ENCODE results near the gene MLLT10.

The MLLT10 gene

DNA sequence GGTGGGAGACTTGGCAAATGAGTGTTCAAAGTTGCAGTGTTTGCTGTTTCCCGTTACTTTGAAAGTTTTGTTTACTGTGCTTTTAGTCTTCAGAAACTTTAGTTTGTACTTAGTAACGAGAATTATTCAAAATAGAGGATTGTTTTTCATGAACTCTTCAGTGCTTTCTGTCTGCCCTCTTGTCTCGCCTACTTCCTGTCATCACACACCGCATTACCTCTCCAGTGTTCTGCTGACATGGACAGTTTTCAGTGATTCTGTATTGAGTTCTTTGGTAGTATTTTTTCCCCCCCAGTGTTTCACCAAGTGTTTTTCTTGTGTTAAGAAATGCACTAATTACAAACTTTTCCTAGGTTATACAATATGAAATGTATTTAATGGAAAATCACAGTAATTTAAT lies 207.0 kb downstream of the MLLT10 start:
- DNase-seq (ENCODE audit: low spot score) = no peak

DNA sequence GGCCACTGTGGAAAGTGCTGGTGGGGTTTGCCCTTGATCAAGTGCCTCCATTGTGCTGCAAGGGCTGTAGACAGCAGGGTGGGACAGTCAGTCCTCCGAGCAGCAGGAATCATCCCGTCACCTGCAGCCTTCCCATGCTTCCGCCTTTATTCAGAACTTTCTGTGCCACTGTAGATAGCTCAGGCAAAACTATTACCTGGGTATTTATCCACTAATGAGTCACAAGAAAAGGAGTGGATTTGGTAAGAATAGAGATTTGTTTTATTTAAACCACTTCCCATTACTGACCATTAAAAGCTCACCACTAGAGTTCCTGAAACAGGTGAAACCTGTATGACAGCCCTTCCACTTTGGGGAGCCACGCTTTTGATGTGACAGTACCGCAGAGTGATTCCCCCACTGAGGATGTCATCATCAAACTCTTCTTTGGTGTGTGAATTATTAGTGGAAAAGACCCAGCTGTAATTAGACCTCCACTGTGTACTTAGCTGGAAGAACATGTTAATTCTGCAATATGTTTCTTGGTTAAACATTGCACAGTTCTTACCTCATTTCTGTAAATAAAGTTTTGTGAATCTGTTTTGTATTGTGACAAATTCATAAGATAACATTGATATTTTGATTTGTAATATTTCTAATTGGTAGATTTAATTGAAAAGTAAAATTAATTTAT lies 208.8 kb downstream of the MLLT10 start:
- DNase-seq (ENCODE audit: low spot score) = no peak

DNA sequence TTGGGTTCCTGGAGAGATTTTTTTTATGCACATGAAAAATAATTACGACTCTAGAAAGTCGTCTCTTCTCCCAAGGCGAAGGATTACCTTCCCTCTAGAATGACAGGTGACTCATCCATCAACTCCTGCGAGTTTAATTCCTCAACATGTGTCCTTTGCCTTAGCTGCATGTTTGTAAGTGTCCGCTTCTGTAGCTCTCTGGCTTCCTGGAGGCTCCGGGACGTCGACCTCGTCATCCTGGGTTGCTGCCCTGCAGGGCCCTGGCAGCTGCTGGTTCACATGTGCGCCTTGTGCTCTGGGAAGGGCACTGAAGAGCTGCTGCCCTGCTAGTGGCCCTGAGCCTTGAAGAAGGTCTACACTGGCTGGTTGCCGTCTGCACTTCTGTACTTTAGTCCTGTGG lies 210.2 kb downstream of the MLLT10 start:
- no peak for DNase-seq (ENCODE audit: low spot score)

DNA sequence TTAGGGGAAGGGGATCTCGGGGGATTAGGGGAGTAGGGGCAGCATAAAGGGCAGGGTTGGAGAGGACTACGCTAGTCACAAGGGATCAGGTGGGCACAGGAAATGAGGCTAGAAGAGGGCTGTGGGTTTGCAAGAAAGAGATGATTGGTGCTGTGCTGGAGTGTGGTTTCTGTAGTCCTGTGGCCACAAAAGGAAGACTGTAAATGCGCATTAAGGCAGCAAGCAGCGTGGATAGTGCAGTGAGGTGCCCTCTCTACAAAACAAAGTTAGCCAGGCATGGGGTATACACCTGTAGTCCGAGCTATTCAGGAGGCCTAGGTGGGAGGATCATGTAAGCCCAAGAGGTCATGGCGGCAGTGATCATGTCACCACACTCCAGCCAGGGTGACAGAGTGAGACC lies 212.1 kb downstream of the MLLT10 start:
- no peak for DNase-seq (ENCODE audit: low spot score)

DNA sequence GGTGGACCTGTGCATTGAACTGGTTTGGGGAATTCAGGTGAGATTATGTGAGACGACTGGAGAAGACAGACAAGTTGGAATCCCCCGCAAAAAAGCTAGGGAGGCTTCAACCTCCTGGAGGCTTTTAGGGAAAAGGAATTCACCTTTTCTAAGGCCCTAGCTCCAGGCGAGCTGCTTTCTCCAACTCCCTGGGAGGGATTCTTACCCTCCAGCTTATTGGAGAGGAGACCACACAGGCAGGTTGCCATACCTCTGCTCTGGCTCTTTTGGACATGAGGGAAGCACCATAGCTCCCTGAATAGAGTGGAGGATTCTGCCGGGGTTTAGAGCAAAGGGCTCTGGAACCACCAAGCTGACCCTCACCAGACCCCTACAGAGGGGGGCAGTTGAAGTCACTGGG lies 213.8 kb downstream of the MLLT10 start:
- no peak for DNase-seq (ENCODE audit: low spot score)

DNA sequence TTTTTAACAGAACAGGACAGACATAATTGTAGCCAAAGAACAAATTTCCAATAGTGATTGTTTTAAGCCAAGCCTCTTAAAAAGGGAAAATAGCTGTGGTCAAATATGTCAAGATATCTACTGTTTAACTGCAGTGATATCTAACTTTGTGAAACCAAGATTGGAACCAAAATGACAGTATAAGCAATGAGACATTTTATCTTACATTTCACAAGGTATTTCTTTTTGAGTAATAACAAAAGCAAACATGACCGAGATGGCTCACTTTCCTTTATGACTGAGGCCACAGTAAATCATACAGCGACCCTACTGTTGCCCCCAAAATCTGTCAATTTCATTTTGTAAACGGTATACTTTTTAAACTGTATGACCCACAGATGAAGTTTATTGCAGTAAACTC lies 215.8 kb downstream of the MLLT10 start:
- no peak for DNase-seq (ENCODE audit: low spot score)

DNA sequence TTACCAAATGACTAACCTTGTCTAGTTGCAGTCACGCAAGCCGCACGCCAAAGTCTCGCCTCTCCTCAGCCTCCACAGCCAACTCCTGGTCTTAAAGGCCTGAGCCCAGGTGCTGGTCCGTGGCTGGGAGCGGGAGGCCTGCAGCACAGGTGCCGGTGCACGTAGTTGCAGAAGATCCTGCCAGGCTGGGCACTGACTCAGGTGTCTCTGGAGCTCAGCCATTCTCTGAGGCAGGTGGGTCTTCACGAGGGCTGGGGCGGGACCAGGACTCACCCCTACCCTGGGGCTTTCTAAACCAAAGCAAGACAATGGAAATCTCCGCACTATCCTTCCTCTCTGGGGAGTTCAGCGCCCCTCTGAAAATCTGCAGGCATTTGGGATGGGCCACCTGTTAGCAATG lies 216.4 kb downstream of the MLLT10 start:
- DNase-seq (ENCODE audit: low spot score) = no peak

DNA sequence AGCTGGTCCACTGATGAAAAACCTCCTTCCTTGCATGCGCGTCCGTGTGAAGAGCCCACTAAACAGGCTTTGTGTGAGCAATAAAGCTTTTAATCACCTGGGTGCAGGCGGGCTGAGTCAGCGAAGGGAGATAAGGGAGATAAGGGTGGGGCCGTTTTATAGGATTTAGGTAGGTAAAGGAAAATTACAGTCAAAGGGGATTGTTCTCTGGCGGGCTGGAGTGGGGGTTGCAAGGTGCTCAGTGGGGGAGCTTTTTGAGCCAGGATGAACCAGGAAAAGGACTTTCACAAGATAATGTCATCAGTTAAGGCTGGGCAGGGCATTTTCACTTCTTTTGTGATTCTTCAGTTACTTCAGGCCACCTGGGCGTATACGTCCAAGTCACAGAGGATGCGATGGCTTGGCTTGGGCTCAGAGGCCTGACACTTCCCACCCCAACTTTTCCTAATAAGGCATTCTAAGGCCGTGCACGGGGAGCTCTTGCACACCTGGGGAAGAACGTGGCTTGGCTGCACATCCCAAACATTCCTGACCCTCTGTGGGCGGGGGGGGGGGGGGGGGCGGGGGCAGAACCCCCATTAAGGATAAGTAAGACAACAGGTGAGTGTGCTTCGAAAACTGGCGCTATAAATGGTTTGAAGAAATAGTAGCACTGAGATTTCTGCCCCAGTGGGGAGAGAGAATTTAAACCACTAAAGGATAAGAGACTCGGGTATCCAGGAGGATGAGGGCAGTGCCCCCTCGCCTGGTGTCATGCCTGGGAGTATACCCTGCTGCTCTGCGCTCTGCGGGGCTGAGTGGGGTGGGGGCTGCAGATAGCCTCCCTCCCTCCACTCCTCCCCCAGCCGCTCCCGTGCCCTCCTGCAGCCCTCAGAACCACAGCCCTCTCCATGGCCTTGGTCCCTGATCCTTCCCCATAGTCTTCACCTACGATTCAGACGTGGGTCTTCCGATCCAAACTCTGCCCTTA lies 217.6 kb downstream of the MLLT10 start:
- DNase-seq (ENCODE audit: low spot score) = no peak

DNA sequence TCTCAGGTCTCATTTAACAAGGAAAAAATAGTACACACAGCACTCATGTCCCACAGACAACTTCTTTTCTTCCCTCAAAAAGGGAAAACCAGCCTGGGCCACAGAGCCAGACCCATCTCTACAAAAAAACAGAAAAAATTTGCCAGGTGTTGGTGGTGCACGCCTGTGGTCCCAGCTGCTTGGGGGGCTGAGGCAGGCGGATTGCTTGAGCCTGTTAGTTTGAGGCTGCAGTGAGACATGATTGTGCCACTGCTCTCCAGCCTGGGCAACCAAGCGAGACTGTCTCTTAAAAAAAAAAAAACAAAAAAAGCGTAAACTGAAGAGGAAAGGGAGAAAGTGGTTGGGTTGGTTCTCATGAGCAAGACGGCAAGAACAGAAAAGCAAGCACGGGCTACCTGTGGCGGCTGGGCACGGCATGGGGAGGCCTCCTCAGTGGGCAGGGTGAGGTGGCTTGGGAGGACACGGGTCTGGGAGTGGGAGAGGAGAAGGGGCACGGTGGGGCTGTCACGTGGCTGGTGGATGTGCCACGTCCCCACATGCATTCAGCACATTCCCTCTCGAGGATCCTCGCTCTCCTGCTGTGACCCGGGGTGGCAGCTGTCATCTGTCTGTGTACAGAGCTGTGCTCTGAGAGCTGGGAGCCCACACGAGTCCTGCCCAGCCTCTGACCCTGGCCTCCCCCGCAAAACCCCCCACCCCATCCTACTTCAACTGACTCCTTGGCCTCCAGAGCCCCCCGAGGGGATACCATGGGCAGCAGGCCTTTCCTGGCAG lies 219.7 kb downstream of the MLLT10 start:
- no peak for DNase-seq (ENCODE audit: low spot score)

DNA sequence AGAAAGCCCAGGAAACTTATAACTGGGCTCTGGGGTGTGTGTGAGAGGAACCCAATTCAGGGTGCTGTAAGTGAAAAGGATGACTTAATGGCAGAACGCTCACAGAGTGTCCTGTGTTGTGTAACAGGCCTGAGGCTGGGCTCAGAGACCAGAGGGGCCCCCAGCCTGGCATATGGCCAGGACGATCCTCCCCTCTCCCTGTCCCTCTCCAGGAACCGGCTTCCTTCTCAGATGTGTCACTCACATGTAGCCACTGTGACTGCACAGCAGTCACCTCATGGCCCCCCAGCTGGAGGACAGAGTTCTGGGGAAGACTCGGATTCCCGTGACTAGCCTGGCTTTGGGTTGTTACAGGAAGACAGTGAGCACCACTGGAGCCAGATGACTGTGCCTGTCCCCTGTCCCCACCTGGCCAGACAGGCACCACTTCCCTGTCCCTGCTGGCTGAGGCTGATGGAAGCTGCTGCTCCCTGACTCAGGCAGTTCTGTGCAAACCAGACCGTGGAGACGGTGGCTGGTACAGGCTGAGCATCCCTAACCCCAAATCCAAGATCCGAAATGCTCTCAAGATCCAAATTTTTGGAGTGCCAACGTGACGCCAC lies 220.5 kb downstream of the MLLT10 start:
- DNase-seq (ENCODE audit: low spot score) = no peak

DNA sequence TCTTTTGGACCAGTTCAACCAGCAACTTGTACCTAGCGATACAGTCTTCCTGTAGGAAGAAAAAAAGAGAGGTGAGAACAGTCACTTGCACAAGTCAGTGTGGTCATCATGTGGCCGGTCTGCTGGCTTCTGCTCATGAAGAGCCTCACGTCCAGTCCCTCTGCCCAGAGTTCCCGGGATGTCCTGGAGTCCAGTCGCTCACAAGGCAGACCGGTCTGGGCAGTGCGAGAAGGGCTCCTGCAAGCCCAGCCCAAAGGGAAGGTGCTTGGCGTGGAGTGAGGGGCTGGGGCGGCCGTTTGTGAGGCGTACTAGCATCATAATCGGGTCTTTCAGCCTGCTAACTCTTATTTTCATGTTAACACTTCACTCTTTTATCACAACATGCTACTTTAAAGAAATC lies 222.7 kb downstream of the MLLT10 start:
- DNase-seq (ENCODE audit: low spot score) = no peak

DNA sequence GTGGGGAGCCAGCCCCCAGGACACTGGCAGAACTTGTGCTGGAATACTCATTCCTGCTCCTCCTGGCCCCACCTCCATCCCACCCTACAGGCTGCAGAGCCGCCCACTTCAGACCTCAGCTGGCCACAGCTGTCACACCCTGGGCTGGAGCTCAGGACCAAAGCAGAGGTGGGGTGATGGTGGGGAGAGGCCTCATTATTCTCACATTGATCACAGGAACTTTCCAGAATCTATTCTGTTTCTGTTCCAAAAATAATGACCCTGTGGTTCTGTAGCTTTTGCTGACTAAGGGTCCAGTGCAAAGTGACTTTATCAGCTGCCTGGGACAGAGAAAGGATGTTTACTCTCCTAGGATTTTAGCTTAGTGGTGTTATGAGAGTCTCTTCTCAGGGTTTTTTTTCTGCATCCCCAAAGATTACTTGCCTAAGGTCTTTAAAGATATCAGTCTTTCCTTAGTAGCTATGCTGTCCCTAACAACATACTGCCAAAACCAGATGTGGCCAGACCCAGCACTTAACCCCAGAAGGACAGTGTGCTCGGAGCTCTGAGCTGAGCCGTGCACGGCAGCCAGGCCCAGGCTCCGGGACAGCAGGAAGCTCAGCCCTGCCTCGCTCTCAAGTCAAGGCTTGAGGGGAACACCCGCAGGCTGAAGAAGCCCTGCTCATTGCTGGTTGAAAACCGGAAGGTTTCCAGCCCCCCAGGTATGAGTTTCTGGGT lies 223.3 kb downstream of the MLLT10 start:
- no peak for DNase-seq (ENCODE audit: low spot score)

DNA sequence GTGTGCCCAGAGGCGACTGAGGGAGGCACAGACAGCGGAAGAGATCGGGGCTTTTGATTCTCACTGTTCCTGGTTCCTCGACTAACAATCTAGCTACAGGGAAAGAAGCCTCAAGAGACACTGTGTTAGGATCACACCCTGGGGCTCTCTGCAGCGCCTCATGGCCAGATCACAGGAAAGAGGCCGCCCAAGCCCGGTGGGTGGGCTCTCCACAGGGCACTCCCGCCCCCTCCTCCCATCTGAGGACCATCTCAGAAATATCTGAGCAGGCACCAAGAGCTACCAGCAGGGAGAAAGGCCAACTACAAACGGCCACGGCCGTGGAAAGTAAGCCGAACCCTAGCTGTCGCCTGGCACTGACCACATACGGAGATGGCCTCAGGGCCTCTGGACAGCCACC lies 224.2 kb downstream of the MLLT10 start:
- DNase-seq (ENCODE audit: low spot score) = no peak

DNA sequence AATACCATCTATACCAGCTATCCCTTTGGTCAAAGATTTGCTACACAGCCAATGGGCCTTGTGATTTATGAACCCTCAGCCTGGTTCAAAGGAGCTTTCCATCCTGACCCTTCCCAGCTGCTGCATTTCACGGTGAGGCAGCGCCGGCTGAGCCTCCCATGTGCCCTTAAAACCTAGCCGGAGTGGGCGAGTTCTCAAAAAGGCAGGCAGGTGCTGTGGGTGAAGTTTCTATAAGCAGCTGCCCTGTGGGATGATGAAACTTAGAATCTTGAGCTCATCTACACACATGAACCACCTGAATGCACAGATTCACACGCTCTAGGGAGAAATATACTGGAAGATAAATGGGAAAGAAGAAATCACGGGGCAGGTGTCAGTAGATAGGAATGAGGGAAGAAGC lies 224.7 kb downstream of the MLLT10 start:
- no peak for DNase-seq (ENCODE audit: low spot score)

DNA sequence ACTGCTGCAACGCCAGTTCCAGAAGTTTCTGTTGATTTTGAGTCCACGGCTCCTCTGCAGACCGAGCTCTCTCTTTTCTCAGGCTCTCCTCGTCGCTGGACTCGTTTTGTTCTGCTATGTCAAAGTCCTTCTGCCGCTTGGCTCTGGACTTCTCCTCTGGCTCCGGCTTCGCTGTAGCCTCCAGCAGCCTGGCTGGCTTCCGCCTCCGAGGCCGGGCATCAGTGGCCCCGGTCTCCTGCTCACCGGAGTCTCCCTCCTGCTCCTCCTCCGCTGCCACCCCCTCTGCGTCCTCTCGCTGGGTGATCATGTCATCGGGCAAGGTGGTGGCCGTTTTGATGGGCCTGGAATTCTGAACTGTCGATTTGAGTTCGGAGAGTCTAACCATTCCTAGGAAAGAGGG lies 225.2 kb downstream of the MLLT10 start:
- DNase-seq (ENCODE audit: low spot score) = no peak

DNA sequence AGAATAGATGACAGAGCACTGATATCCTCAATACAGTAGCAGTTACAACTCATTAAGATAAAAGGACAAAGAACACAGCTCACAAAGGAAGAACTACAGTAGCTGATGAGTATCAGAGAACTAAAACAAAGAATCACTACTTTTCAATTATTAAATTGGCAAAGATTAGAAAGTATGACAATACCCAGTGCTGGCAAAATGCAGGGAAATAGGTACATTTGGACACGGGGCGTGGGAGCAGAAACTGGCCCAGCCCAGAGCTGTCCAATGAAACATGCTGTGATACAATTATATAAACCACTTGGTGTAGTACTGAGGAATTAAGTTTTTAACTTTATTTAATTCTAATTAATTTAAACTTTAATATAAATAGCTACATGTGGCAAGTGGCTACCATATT lies 226.3 kb downstream of the MLLT10 start:
- DNase-seq (ENCODE audit: low spot score) = no peak

DNA sequence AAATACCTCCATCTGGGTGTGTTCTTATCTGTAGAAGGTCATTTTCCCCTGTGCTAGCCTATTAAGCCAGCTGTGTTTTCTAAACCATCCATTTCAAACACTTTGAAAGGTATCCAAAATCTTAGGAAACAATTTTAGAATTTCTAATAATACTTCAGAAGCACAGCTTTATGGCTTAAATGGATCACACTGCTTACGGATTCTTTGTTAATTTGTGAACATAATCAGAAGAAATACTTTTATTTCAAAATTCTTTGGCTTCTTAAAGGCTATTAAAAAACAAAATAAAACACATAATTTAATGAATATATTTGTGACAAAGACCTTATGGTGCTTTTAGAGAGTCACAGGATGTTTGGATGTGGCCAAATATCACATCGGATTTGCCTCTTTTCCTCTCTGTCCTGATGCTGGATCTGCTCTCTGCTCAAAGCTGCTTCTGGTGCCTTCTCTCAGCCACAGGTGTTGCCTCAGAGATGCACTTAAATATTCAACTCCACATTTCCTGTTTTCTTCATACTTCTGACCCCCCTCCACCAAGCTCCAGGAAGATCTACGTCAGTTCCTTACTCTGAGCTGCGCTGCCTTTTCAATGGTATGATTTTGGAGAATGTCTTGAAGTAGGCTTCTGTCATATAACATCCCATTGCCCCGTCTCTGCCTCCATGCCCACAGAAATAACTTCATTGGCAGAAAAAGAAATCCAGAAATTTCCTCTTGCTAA lies 230.6 kb downstream of the MLLT10 start:
- no peak for DNase-seq (ENCODE audit: low spot score)

DNA sequence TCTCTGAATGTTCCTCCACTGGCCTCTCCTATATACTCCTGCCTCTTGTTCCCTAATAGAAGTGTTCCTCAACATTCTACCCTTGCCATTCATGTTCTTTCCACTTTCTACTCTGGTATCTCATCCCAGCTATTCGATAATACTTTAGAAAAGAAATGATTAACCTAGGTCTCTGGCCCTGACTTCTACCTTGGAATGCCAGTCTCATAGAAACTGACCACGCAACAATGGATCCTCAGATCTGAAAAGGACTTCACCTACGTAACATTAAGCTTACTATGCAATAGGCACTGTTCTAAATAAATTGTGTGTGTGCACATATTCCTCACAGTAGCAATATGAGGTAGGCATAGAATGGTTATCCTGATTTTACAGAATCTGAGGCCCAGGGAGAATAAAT lies 235.0 kb downstream of the MLLT10 start:
- no peak for DNase-seq (ENCODE audit: low spot score)

DNA sequence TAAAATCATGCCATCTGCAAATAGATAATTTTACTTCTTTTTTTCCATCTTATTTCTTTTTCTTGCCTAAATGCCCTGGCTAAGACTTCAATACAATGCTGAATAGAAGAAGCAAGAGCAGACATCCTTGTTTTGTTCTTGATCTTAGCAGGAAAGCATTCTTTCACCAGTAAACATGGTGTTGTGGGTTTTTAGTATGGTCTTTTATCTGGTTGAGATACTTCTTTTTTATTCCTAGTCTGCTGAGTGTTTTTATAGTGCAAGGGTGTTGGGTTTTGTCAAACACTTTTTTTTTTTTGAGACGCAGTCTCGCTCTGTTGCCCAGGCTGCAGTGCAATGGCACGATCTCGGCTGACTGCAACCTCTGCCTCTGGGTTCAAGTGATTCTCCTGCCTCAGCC lies 237.2 kb downstream of the MLLT10 start:
- no peak for DNase-seq (ENCODE audit: low spot score)

DNA sequence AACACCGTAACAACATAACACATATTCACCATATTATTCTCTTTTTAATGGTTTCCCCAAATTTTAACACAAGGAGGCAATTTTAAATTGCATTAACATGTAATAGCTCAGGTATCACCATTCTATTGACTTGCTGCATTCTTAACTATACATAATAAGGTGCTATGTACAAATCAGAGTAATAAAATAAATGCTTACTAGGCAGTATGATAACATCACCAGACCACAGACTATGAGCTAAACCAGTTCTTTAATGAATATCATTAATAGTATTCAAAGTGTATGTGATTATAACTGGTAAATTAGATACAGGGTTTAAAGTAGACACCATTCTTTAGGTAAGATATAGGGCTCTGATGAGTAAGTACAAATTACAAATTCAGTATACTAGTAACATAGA lies 242.9 kb downstream of the MLLT10 start:
- no peak for DNase-seq (ENCODE audit: low spot score)

DNA sequence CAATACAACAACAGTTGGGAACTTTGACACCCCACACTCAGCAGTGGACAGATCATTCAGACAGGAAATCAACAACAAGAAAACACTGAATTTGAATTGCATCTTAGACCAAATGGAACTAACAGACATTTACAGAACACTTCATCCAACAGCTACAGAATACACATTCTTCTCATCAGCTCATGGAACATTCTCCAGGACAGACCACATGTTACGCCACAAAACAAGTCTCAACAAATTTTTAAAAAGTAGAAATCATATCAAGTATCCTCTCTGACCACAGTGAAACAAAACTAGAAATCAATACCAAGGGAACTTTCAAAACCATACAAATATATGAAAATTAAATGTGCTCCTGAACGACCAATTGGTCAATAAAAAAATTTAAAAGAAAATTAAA lies 257.2 kb downstream of the MLLT10 start:
- no peak for DNase-seq (ENCODE audit: low spot score)

Measured in cerebellar cortex (tissue), 1 donor.